Astrocyte (in vitro differentiated cells and primary cell): Measurements from ENCODE around the gene TSPAN17.

ENCODE experiments used
- CTCF ChIP-seq: IDR thresholded peaks from 2 replicates; pipeline ENCODE4 v1.5.1; 2011; ENCODE audit warnings: low read depth, mild to moderate bottlenecking, inconsistent platforms, low read length, moderate library complexity; ENCODE audit not compliant: insufficient read depth
- EZH2 ChIP-seq: IDR thresholded peaks from 2 replicates; pipeline ENCODE4 v1.6.1; 2012; ENCODE audit warnings: mild to moderate bottlenecking, low read length, inconsistent platforms; ENCODE audit not compliant: insufficient read depth

GRCh38 chr5:176703857-176704256 is 56.6 kb downstream of the TSPAN17 start:
- TF ChIP-seq CTCF (no peak), EZH2 (no peak)
